ENCODE results near the gene NUDT19.
"Not testable (repeated sequence)": the region's sequence is repeated elsewhere in the genome, so short reads cannot be mapped to it uniquely, and the experiment has no call there.

NUDT19 gene

GRCh38 chr19:32680986-32681385, 10.6 kb upstream of the NUDT19 start:
- ATAC-seq (replicated peaks) (no peak), DNase-seq (no peak)
- no peaks in the 10 kb centered on the region for H3K9me3 Mint-ChIP-seq
- H3K27me3 Mint-ChIP-seq = peaks cover 4 to 10% of the 10 kb centered on the region in 2 donors
- H3K4me3 Mint-ChIP-seq = no peak overlapping the region
- no peak overlapping the region for H3K27ac Mint-ChIP-seq
- H3K4me1 Mint-ChIP-seq (ENCODE audit: low read depth in 2 of 2) = peaks cover 0 to 5% of the 10 kb centered on the region in 2 donors
- H3K36me3 Mint-ChIP-seq (ENCODE audit: insufficient read depth) = peaks cover 6% of the 10 kb centered on the region

GRCh38 chr19:32682317-32682716, 9.3 kb upstream of the NUDT19 start:
- no peak for ATAC-seq (replicated peaks)
- H3K9me3 Mint-ChIP-seq = no peaks in the 10 kb centered on the region
- peaks cover 0 to 2% of the 10 kb centered on the region in 2 donors for H3K4me1 Mint-ChIP-seq (ENCODE audit: low read depth in 2 of 2)
- peaks cover 6% of the 10 kb centered on the region for H3K36me3 Mint-ChIP-seq (ENCODE audit: insufficient read depth)
- no peak overlapping the region for H3K27ac Mint-ChIP-seq
- H3K27me3 Mint-ChIP-seq = peaks cover 2 to 6% of the 10 kb centered on the region in 2 donors
- DNase-seq = no peak
- no peak overlapping the region for H3K4me3 Mint-ChIP-seq

- peaks cover 10% of the 10 kb centered on the region for H3K36me3 Mint-ChIP-seq (ENCODE audit: insufficient read depth)
- H3K9me3 Mint-ChIP-seq = no peaks in the 10 kb centered on the region
- H3K4me3 Mint-ChIP-seq = no peak overlapping the region
- H3K4me1 Mint-ChIP-seq (ENCODE audit: low read depth in 2 of 2) = peaks cover 8 to 10% of the 10 kb centered on the region in 2 donors
- no peak overlapping the region for H3K27ac Mint-ChIP-seq
- no peaks in the 10 kb centered on the region for H3K27me3 Mint-ChIP-seq
- ATAC-seq (replicated peaks) = no peak
- DNase-seq = no peak
These were observed 4.7 kb upstream of the NUDT19 start for GRCh38 chr19:32686847-32687475.

- Mint-ChIP-seq H3K36me3 (ENCODE audit: insufficient read depth) (peaks cover 13% of the 10 kb centered on the region), H3K27me3 (no peaks in the 10 kb centered on the region), H3K4me1 (ENCODE audit: low read depth in 2 of 2) (peaks cover 9 to 11% of the 10 kb centered on the region in 2 donors), H3K9me3 (no peaks in the 10 kb centered on the region), H3K27ac (no peak overlapping the region), H3K4me3 (no peak overlapping the region)
- ATAC-seq (replicated peaks) (no peak), DNase-seq (no peak)
These were observed 3.9 kb upstream of the NUDT19 start for GRCh38 chr19:32687681-32688080.

- Mint-ChIP-seq H3K4me3 (no peak overlapping the region), H3K4me1 (ENCODE audit: low read depth in 2 of 2) (peaks cover 15 to 18% of the 10 kb centered on the region in 2 donors), H3K36me3 (ENCODE audit: insufficient read depth) (peaks cover 17% of the 10 kb centered on the region), H3K9me3 (no peaks in the 10 kb centered on the region), H3K27ac (no peak overlapping the region), H3K27me3 (no peaks in the 10 kb centered on the region)
- DNase-seq (no peak), ATAC-seq (replicated peaks) (no peak)
These were observed 3.3 kb upstream of the NUDT19 start for GRCh38 chr19:32688311-32688710.

- H3K4me3 Mint-ChIP-seq = peak overlapping the region; percentile 91 to 95
- peaks cover 44 to 51% of the 10 kb centered on the region in 2 donors for H3K4me1 Mint-ChIP-seq (ENCODE audit: low read depth in 2 of 2)
- H3K9me3 Mint-ChIP-seq = no peaks in the 10 kb centered on the region
- DNase-seq = peak; percentile 40 to 48 (median 47)
- no peaks in the 10 kb centered on the region for H3K27me3 Mint-ChIP-seq
- peak overlapping the region; percentile 88 to 90 for H3K27ac Mint-ChIP-seq
- peaks cover 21% of the 10 kb centered on the region for H3K36me3 Mint-ChIP-seq (ENCODE audit: insufficient read depth)
- ATAC-seq (replicated peaks) = peak; percentile 67
These were observed 518 bp downstream of the NUDT19 start for GRCh38 chr19:32691952-32692726.

- DNase-seq (no peak), ATAC-seq (replicated peaks) (peak; percentile 3)
- peak overlapping the region; percentile 91 to 95 for H3K4me3 Mint-ChIP-seq
- H3K9me3 Mint-ChIP-seq = no peaks in the 10 kb centered on the region
- H3K4me1 Mint-ChIP-seq (ENCODE audit: low read depth in 2 of 2) = peaks cover 48 to 56% of the 10 kb centered on the region in 2 donors
- no peaks in the 10 kb centered on the region for H3K27me3 Mint-ChIP-seq
- peaks cover 22% of the 10 kb centered on the region for H3K36me3 Mint-ChIP-seq (ENCODE audit: insufficient read depth)
- H3K27ac Mint-ChIP-seq = peak overlapping the region; percentile 88 to 90
These were observed 1.1 kb downstream of the NUDT19 start for GRCh38 chr19:32692727-32693061.

- peak; percentile 2 for ATAC-seq (replicated peaks)
- peaks cover 52 to 64% of the 10 kb centered on the region in 2 donors for H3K4me1 Mint-ChIP-seq (ENCODE audit: low read depth in 2 of 2)
These were observed 1.8 kb downstream of the NUDT19 start for GRCh38 chr19:32693151-32694108.

GRCh38 chr19:32694316-32694715, 2.7 kb downstream of the NUDT19 start:
- H3K27me3 Mint-ChIP-seq = not testable (repeated sequence)

More at GRCh38 chr19:32693151-32694108, 1.8 kb downstream of the NUDT19 start:
- DNase-seq = peak; percentile 15 to 32 (median 20)
- Mint-ChIP-seq H3K27ac (peak overlapping the region; percentile 88 to 90), H3K36me3 (ENCODE audit: insufficient read depth) (peaks cover 27% of the 10 kb centered on the region), H3K4me3 (peak overlapping the region; percentile 91 to 95)
- not testable (repeated sequence) for H3K27me3 Mint-ChIP-seq, H3K9me3 Mint-ChIP-seq

GRCh38 chr19:32694851-32695250, 3.2 kb downstream of the NUDT19 start:
- not testable (repeated sequence) for ATAC-seq (replicated peaks); H3K27me3 Mint-ChIP-seq; DNase-seq; H3K9me3 Mint-ChIP-seq
- Mint-ChIP-seq H3K36me3 (ENCODE audit: insufficient read depth) (peaks cover 35% of the 10 kb centered on the region), H3K4me3 (peak overlapping the region; percentile 91 to 95), H3K4me1 (ENCODE audit: low read depth in 2 of 2) (peaks cover 55 to 69% of the 10 kb centered on the region in 2 donors), H3K27ac (peak overlapping the region; percentile 88 to 90)

More at GRCh38 chr19:32694316-32694715, 2.7 kb downstream of the NUDT19 start:
- H3K9me3 Mint-ChIP-seq; DNase-seq; ATAC-seq (replicated peaks): not testable (repeated sequence)
- Mint-ChIP-seq H3K4me1 (ENCODE audit: low read depth in 2 of 2) (peaks cover 55 to 69% of the 10 kb centered on the region in 2 donors), H3K27ac (peak overlapping the region; percentile 88 to 90), H3K36me3 (ENCODE audit: insufficient read depth) (peaks cover 35% of the 10 kb centered on the region), H3K4me3 (peak overlapping the region; percentile 91 to 95)

- H3K27ac Mint-ChIP-seq = peak overlapping the region in 1 of 2 donors; percentile 88
These were observed 3.9 kb downstream of the NUDT19 start for GRCh38 chr19:32695506-32695905.

GRCh38 chr19:32696771-32697170, 5.2 kb downstream of the NUDT19 start:
- H3K9me3 Mint-ChIP-seq; ATAC-seq (replicated peaks); H3K4me3 Mint-ChIP-seq; H3K27me3 Mint-ChIP-seq; DNase-seq: not testable (repeated sequence)
- H3K27ac Mint-ChIP-seq = peak overlapping the region in 1 of 2 donors; percentile 55
- peaks cover 37% of the 10 kb centered on the region for H3K36me3 Mint-ChIP-seq (ENCODE audit: insufficient read depth)
- H3K4me1 Mint-ChIP-seq (ENCODE audit: low read depth in 2 of 2) = peaks cover 50 to 66% of the 10 kb centered on the region in 2 donors

More at GRCh38 chr19:32695506-32695905, 3.9 kb downstream of the NUDT19 start:
- not testable (repeated sequence) for H3K9me3 Mint-ChIP-seq; ATAC-seq (replicated peaks); H3K27me3 Mint-ChIP-seq; DNase-seq
- H3K36me3 Mint-ChIP-seq (ENCODE audit: insufficient read depth) = peaks cover 35% of the 10 kb centered on the region
- peak overlapping the region; percentile 8 to 95 for H3K4me3 Mint-ChIP-seq
- peaks cover 55 to 69% of the 10 kb centered on the region in 2 donors for H3K4me1 Mint-ChIP-seq (ENCODE audit: low read depth in 2 of 2)

GRCh38 chr19:32700129-32700528, 8.5 kb downstream of the NUDT19 start:
- not testable (repeated sequence) for ATAC-seq (replicated peaks); H3K27me3 Mint-ChIP-seq; H3K27ac Mint-ChIP-seq; H3K9me3 Mint-ChIP-seq; DNase-seq; H3K4me3 Mint-ChIP-seq
- H3K36me3 Mint-ChIP-seq (ENCODE audit: insufficient read depth) = peaks cover 26% of the 10 kb centered on the region
- H3K4me1 Mint-ChIP-seq (ENCODE audit: low read depth in 2 of 2) = peaks cover 30 to 49% of the 10 kb centered on the region in 2 donors
